OCI-LY3 (cell line): ENCODE measurements around the gene TARM1.
A peak's percentile ranks its signal among the peaks of the same experiment; 100 is the strongest.

Experiments used
- H2AFZ ChIP-seq: fragments of 200-600, 300-600 bp; shearing (Covaris generic); 2 replicates; pipeline ENCODE4 v1.6.0; 2014; ENCODE audit warnings: antibody characterized with exemption, low read depth, low read length
- H3K27ac ChIP-seq: fragments of 200-600, 300-600 bp; sonication (generic); 2 replicates; pipeline ENCODE4 v1.5.1; 2014; ENCODE audit warnings: mild to moderate bottlenecking, low read length, moderate library complexity, mixed read lengths
- H3K27me3 ChIP-seq: fragments of 200-600, 300-600 bp; sonication (generic); 2 replicates; pipeline ENCODE4 v1.6.1; 2014; ENCODE audit warnings: low read depth, low read length, mixed read lengths
- H3K36me3 ChIP-seq: fragments of 200-600, 300-600 bp; sonication (generic); replicated peaks from 2 replicates; pipeline ENCODE3; 2014; ENCODE audit warnings: low read depth, low read length, mixed read lengths
- H3K4me1 ChIP-seq: fragments of 300-600, 200-600 bp; sonication (generic); 2 replicates; pipeline ENCODE4 v1.6.1; 2014; ENCODE audit warnings: low read length, mixed read lengths
- H3K4me2 ChIP-seq: fragments of 200-600, 300-600 bp; sonication (generic); 2 replicates; pipeline ENCODE4 v1.6.1; 2014; ENCODE audit warnings: low read length, mixed read lengths
- H3K4me3 ChIP-seq: fragments of 300-600, 200-600 bp; sonication (generic); 2 replicates; pipeline ENCODE4 v1.5.1; 2014; ENCODE audit warnings: antibody characterized with exemption, mild to moderate bottlenecking, low read length, moderate library complexity
- H3K79me2 ChIP-seq: fragments of 300-600, 200-600 bp; shearing (Covaris generic); 2 replicates; pipeline ENCODE4 v1.6.1; 2014; ENCODE audit warnings: mild to moderate bottlenecking, low read length, mixed read lengths
- H3K9ac ChIP-seq: fragments of 300-600, 200-600 bp; shearing (Covaris generic); 2 replicates; pipeline ENCODE4 v1.6.0; 2014; ENCODE audit warnings: mild to moderate bottlenecking, low read length, moderate library complexity
- H3K9me3 ChIP-seq: fragments of 200-600, 300-600 bp; shearing (Covaris generic); 2 replicates; pipeline ENCODE4 v1.6.1; 2014; ENCODE audit warnings: low read length, mixed read lengths; ENCODE audit not compliant: insufficient read depth
- H4K20me1 ChIP-seq: fragments of 200-600, 300-600 bp; sonication (generic); 2 replicates; pipeline ENCODE4 v1.6.1; 2016; ENCODE audit warnings: low read length, mixed read lengths; ENCODE audit not compliant: insufficient read depth
- EZH2phosphoT487 ChIP-seq: fragments of 200-600 bp; shearing (Covaris generic); IDR thresholded peaks from 2 replicates; pipeline ENCODE4 v1.6.1; 2018; ENCODE audit warnings: antibody characterized with exemption, mixed run types, low read depth
- TF ChIP-seq, protein P1 (sequence below): fragments of 200-600, 300-600 bp; sonication (generic); IDR thresholded peaks from 2 replicates; pipeline ENCODE4 v1.5.1; 2014; ENCODE audit warnings: antibody characterized with exemption, low read length, low read depth

Gene TARM1

DNA sequence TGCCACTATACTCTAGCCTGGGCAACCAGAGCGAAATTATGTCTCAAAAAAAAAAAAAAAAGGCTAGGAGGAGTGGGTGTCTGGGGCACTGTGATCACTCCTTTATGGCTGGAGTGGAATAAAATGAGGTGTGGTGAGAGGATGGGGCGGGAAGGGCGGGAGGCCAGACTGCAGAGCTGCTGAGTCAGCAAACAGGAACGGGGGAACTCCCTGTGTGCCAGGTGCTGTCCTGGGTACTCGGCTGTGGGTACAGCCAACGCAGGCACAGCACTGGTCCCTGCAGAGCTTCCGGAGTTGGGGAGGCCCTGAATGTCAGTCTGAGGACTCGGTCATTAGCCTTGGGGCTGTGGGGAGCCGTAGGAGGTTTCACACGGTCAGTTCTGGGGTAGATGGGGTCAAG is 40.1 kb upstream of the TARM1 start:
- H3K36me3 ChIP-seq, result peaks cover 45% of the 10 kb centered on the region
- peaks cover 7% of the 10 kb centered on the region for H3K4me1 ChIP-seq
- no peak overlapping the region for H3K27ac ChIP-seq
- no peak overlapping the region for H3K4me3 ChIP-seq
- H3K9me3 ChIP-seq, result no peaks in the 10 kb centered on the region
- no peak overlapping the region for H2AFZ ChIP-seq
- no peak overlapping the region for H3K4me2 ChIP-seq
- no peak overlapping the region for H3K9ac ChIP-seq
- no peak for TF ChIP-seq EZH2phosphoT487
- TF ChIP-seq, protein P1, sequence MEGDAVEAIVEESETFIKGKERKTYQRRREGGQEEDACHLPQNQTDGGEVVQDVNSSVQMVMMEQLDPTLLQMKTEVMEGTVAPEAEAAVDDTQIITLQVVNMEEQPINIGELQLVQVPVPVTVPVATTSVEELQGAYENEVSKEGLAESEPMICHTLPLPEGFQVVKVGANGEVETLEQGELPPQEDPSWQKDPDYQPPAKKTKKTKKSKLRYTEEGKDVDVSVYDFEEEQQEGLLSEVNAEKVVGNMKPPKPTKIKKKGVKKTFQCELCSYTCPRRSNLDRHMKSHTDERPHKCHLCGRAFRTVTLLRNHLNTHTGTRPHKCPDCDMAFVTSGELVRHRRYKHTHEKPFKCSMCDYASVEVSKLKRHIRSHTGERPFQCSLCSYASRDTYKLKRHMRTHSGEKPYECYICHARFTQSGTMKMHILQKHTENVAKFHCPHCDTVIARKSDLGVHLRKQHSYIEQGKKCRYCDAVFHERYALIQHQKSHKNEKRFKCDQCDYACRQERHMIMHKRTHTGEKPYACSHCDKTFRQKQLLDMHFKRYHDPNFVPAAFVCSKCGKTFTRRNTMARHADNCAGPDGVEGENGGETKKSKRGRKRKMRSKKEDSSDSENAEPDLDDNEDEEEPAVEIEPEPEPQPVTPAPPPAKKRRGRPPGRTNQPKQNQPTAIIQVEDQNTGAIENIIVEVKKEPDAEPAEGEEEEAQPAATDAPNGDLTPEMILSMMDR, result no peak
- peaks cover 18% of the 10 kb centered on the region for H3K79me2 ChIP-seq
- H3K27me3 ChIP-seq, result no peaks in the 10 kb centered on the region
- no peaks in the 10 kb centered on the region for H4K20me1 ChIP-seq

DNA sequence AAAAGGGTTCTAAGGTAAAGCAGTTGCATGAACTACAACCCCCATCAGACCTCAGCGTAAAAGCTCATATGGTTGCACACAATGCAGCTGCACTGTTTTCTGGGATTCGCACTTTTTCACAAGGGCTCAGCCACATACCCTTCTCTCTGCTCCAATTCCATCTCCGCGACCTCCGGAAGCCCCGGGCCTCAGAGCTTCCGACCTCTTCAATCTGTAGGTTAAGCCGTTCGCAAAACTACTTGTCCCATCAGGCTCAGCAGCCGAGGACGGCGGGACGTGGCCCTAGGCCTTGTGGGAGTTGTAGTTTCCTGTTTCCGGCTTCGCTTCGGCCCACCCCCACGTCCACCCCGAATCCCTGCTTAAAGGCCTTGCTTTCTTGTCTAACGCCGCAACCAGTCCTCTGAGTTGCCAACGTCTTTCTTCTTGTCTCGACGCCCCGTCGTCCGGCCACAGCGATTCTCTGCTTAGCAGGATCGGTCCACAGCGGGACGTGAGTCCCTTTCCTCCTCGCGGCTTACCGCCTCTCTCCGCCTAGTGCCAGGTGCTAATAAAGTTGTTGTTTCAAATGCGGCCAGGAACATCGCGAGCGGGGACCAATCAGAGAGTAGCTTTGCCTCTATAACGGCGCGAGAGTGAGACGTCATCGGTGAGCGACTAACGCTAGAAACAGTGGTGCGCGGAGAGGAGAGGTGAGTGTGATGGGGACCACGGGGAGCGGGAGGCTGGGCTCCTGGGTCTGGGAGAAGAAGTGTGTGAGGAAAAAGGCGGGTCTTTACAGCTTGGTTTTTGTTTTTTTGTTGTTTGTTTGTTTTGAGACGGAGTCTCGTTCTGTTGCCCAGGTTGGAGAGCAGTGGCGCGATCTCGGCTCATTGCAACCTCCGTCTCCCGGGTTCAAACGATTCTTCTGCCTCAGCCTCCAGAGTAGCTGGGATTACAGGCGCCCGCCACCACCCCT is 34.2 kb upstream of the TARM1 start, which contains the start of the genes PRPF31 and TFPT:
TSS of gene PRPF31 (plus strand) at position 646 of the 955 bp plus-strand sequence. CDS start 2,525 bp downstream, outside the sequence.
TSS of gene TFPT (minus strand) at position 549 of the 955 bp plus-strand sequence. CDS start at position 161, 388 bp downstream.
- Histone ChIP-seq H3K4me1 (peaks cover 8% of the 10 kb centered on the region), H4K20me1 (no peaks in the 10 kb centered on the region), H3K36me3 (peaks cover 22% of the 10 kb centered on the region), H3K9ac (peak within 1 kb of the TSS; percentile 87), H3K79me2 (peaks cover 43% of the 10 kb centered on the region), H3K4me3 (peak within 1 kb of the TSS; percentile 78), H3K27ac (peak within 1 kb of the TSS; percentile 75), H3K9me3 (no peaks in the 10 kb centered on the region), H3K4me2 (peak within 1 kb of the TSS; percentile 88), H2AFZ (peak within 1 kb of the TSS; percentile 95), H3K27me3 (no peaks in the 10 kb centered on the region)
- TF ChIP-seq, protein P1, result no peak
- no peak for TF ChIP-seq EZH2phosphoT487

DNA sequence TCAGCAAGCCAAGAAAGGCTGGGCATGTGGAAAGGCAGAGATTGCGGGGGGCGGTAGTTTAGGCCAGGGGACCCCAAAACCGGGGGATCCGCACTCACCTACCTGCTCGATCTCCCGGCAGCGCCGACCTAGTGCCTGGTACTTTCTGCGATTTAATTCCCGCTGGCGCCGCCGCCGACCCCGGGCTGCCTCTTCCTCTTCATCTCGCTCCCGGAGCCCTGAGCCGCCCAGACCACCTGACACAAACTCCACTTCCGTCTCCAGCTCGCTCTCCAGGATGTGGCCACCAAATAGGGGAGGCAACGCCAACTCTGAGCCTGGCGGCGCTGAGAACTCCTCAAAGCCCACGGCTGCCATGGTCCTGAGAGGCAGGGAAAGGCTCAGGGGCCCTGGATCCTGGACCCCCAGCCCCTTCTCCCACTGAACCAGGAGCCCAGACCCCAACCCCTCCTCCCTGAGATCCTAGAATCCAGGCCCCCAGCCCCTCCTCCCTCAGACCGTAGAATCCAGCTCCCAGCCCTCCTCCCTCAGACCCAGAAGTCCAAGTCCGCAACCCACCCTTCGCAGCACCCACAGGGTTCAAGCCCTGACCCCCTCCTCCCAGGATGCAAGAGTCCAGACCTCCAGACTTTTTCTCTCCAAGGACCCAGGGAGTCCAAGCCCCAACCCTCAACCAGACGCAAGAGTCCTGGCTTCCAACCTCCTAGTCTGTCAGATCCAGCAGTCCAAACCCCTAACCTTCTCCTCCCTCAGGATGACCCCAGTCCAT is 33.4 kb upstream of the TARM1 start:
- H3K9me3 ChIP-seq, result no peaks in the 10 kb centered on the region
- peaks cover 43% of the 10 kb centered on the region for H3K79me2 ChIP-seq
- peaks cover 8% of the 10 kb centered on the region for H3K4me1 ChIP-seq
- H3K36me3 ChIP-seq, result peaks cover 24% of the 10 kb centered on the region
- H3K9ac ChIP-seq, result peak overlapping the region; percentile 87
- peak overlapping the region; percentile 75 for H3K27ac ChIP-seq
- H3K27me3 ChIP-seq, result no peaks in the 10 kb centered on the region
- H3K4me2 ChIP-seq, result peak overlapping the region; percentile 88
- TF ChIP-seq EZH2phosphoT487, result no peak
- TF ChIP-seq, protein P1, result no peak
- no peaks in the 10 kb centered on the region for H4K20me1 ChIP-seq
- H3K4me3 ChIP-seq, result peak overlapping the region; percentile 78
- H2AFZ ChIP-seq, result peak overlapping the region; percentile 95; the same call in 1 of the 2 replicates
